HK-2 (cell line): ENCODE results near the gene ATP2B2.

Experiments
- DNase-seq: peaks from one replicate; pipeline ENCODE4 v3.0.0-alpha.2; 2018; ENCODE audit not compliant: unreplicated experiment

ATP2B2 gene

DNA sequence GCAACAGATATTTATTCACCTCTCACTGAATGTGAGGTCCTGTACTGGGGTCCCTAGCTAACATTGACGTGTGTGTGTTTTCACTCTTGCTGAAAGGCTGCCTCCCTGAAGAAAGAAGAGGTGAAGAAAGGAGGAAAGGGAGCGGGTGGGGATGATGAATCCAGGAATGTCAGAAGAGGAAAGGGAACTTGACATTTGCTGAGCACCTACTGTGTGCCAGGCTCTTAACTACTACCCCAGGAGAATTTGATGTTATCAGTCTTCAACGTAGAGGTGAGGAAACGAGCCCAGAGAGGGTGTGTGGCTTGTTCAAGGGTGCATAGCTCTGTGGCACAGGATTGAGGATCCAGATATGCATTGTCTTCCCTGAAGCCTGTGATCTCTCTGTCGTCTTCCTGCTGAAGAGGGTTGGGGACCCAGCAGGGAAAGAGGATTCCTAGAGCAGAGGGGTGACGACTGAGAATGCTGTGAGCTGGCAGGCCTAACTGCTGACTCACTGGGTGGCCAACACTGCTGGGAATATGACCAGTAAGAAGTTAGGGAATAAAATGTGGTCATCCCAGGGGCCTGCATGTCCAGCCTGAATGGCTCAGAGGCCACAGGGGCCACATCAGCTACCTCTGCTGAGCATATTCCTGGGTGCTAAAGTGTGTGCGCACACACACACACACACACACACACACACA lies 6.6 kb upstream of the ATP2B2 start:
- DNase-seq, result no peak

DNA sequence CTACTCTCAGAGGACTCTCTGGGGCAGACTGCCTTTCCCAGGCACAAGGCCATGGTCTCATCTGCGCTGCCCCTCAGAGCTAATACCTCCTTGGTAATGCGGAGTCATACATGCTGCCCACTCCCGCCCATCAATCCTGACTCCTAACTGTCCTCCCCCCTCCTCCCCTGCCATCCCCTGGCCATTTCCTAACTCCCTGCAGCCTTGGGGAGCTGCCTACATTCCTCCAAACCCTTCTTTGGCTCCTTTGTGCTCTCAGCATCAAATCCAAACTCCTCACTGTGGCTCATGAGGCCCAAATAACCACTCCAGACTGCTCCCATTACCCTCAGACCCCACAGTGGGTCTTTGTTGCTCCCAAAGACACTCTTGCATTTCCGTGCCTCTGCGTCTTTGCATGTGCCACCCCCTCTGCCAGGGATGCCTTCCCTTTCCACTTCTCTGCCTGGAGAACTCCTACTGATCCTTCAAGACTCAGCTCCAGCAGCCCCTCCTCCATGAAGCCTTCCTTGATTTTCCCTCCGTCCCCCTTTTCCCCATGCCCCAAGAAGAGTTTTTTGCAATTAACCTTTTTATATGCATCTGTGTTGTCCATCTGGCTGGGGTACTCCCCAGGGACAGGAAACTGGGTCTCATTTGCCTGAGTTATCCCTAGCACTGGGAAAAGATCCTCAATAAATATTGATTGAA lies 5.5 kb upstream of the ATP2B2 start:
- DNase-seq, result no peak

DNA sequence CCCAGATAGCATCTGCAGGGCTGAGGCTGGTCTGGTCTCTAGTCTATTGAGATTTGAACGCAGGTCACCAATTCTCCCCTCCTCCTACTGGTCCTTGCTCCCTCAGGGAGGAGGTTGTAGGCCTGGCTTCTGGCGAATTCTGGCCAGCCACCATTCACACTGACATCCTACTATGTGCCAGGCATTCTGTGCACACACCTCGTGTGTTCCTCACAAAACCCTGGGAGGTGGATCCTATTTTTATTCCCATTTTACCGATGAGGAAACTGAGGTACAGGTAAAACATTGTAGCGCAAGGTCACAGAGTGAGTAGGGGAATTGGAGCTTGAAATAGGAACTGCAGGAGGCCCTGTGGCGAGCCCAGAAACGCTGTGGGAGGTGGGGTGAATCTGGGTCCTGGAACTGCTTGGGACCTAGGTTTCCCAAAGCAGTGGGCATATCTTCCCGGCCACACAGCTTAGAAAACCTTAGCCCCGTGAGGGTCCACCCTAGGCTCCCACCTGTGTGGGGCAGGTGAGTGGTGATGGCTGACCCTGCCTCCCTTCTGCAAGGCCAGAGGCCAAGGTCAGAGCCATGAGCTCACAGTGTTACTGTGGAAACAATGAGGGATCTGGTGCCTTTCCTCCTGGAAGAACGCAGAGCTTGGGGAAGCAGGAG lies 4.8 kb upstream of the ATP2B2 start:
- no peak for DNase-seq

DNA sequence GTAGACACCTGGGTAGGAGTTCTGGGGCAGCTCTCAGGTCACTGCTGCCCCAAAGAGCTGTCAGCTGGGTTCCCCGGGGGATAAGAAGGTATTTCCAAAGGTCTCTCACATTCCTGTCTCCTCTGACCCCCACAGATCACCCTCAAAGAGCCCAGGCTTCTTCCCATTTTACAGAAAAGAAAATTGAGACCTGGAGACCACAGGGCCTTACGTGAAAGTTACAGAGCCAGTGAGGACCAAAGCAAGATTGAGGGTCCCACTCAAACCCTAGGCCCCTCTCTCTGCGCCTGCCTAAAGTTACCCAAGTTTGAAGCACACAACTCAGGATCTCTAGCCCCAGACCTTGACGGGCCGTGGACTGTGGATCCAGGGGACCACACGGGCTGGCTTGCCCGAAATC lies 3.9 kb upstream of the ATP2B2 start:
- no peak for DNase-seq

DNA sequence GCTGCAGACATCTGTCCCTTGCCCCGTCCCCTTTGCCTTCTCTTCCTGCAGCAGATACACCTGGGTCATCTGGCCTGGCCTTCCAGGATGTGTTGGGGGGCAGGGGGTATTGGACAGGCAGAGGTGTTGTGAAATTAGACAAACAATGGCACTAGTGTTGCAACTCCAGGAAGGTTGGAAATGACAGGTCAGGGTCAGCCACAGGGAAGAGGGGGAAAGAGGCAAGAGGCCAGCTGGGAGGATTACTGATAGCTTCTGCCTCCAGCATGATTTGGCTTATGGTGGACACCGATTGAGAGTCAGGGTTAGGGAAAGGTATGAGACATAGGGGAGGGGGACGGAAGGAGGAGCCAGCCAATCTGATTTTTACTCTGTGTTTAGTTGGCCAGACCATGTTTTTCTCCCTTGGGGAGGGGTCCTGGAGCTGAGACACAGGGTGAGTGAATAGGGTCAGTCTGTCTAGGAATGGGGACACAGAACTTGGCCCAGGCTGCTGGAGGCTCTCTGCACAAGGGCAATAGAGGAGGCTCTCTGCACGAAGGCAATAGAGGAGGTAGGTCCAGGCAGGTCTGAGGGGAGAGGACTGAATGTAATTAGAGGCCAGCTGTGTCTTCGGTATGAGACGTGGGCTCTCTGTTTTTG lies 3.4 kb upstream of the ATP2B2 start:
- DNase-seq, result no peak

DNA sequence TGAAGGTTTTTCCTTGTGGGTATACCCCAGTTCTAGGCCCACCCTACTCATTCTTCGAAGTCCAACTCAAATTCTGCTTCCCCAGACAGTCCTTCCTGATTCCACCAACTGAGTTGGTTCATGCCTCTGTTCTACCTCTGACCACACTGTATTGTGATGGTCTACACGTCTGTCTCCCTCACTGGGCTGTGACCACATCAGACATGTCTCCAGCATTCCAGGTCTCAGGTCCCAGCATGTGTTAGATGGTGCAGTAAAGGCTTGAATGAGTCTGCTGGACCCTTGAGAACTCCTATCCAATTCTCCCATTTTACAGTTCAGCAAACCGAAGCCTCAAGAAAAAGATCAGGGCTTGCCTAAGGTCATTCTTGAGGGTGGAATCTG lies 2.8 kb upstream of the ATP2B2 start:
- no peak for DNase-seq

DNA sequence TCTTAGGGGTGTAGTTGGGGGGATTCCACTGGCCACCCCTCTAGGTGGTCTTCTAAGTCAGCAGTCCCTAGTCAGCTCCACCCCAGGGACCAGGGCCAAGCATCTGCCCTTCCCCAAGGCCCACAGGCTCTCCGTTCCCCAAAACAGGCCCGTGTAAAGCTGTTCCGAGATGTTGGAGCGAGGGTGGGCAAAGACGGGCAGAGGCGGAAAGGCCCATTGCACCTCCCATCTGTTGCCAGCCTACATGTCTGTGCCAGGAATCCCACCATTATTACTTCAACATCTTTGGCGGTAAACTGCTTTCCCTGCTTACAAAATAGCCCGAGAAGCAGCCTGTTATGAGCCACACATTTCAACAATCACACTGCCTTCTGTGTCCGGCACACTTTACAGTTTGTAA lies 1.9 kb upstream of the ATP2B2 start:
- DNase-seq, result no peak

DNA sequence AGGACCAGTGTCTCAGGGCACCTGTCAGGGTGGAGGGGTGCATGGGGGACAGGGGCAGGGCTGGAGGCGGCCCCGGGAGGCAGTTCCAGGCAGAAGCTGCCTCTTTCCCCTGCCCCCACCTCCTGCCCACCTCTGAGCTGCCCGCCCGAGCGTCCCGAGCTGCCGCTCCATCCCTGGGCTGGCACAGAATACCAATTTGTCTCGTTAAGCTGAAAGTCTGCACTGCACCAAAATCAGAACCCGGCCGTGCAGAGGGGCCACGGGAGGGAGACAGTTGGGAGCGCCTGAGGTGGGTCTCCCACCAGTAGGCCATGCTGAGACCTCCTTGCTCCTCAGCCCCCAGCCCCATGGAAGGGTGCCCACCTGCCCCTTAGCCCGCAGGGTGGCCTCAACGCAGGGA lies 1.3 kb upstream of the ATP2B2 start:
- DNase-seq, result no peak

DNA sequence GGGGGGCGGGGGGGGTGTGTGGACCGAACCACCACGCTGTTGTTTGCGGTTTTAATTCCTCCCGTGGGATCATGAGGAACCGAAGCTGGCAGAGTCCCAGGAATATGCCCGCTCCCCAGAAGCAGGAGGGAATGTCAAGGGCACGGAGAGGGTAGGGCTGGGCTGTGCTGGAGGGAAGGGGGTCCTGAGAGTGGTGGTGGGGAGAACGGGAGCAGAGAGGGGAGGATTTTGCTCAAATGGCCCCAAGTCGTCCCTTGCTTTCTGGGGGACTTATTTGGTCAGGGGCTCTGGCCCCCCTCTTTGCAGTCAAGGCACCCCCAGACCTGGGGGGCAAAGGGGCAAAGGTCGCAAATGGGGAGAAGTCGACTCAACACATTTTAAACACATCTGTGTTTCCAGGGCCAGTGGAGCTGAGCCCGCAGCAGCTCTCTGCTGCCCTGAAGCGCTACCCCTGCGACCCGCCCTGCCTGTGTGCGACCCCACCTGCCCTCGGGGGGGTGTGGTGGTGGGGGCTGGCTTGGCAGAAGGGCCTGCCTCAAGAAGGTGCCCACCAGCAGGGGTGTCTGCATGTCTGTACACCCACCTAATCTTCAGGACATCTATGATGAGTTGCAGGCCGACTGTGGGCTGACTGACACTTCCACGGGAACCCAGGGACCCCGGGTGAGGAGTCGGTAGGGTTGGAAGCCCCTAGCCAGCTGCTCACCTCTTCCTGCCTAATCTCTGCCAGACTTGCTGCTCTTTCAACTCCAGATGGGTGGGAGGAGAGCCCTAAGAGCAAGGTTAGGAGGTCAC lies 602 bp upstream of the ATP2B2 start:
- no peak for DNase-seq

DNA sequence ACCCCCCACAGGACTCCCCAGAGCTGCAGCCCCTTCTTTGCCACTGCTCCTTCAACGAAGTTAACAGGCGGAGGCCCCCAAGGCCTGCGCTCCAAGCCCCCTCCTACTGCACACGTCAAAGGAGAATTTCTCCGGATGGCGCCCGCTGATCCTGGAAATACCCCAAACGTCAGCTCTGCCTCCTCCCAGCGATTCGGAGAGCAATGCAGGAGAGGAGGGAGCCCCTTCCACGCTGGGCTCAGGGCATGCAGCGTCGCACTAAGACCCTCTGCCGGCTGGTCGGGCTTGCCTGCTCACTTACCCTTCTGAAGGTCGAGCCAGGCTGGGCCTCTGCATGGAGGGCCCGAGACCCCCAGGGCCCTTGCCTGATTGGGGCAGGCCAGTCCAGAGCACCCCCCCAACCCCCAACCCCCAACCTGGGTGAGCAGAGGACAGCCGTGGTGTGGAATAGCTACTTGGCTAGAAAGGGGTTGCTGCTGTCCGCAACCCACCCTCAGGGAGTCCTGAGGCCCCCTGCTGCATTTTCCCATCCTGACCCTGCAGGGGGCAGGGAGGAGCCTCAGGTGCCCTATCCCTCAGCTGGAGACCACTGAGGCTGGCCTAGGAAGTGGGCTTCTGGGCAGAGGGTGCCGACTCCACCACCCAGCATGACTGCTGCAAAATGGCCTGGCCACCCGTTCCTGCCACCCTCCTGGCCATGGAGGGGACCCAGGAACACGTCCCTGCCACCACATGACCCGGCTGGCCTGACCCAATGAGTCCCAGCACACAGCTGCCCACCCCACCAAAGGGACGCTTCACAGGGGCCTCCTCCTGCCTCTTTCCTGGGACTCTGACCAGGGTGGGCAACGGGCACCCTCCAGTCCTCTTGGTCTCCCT lies 976 bp downstream of the ATP2B2 start:
- no peak for DNase-seq

DNA sequence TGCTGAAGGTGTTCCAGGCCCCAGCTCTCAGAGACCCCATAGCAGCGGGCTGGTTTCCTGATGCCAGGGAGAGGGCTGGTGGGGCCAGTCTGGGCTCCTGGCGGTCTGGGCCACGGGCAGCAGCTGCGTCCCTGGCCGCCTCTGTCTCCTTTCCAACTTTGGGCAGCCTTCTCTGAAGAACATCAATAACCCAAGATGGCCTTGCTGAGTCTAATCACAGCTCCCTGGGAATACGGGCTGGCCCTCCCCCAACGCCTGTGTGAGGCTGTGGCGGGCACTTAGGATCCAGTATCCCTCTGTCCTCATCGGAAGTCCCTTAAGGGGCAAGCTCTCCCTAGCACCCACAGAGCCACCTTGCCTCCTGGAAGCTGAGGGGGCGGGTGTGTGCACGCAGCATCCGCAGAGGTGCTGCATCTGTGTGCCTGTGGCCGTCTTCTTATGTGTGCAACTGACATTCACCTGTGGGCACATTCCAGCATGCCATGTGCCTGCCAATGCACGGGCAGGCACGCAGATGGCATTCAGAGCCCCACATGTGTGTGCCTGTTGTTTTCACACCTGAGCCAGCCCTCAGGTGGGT lies 2.1 kb downstream of the ATP2B2 start:
- DNase-seq, result no peak

DNA sequence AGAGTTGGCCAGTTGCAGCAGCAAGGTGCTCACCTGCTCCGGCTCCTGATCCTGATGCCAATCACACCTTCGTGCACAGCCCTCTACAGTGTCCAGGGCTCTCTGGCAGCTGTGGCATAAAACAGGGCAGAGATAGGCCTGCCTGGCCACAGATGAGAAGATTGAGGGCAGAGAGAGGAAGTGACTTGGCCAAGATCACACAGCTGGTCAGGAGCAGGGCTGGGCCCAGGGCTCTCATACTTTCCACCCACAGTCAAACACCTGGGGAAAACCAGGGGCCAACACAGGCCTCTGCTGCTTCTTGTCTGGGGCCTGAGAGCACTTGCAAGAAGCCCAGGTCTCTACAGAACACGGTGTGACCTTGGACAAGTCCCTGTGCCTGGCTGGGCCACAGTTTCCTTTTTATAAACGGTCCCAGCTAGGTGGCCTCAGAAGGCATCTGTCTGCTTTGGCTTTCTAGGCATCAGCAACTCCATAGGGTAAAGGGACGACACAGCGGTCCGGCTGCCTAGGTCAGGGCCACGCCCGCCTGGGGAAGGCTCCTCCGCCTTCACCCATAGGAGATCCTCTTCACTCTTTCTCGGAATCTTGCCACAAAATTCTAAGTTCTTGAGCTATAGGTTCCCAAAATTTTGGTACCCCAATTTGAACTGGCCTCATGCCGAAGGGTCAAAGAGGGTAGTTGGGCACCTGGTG lies 3.1 kb downstream of the ATP2B2 start:
- no peak for DNase-seq

DNA sequence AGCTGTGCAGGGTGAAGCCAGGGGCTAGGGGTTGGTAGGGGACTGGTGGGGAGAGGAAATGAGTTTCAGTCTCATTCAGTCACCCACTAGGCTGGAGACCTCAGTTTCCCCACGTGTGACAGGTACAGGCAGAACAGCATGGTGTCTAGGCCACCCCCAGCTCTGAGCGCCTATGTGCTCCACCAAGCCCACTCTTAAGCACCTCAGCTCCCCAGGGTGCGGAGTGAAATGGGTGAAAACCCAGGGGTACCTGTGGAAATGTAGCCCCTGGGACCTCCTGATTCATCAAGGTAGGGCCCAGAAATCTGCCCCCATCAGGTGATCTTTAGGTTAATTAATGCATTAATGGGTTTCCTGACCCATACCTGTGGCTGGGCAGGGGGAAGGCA lies 3.7 kb downstream of the ATP2B2 start:
- DNase-seq, result no peak

DNA sequence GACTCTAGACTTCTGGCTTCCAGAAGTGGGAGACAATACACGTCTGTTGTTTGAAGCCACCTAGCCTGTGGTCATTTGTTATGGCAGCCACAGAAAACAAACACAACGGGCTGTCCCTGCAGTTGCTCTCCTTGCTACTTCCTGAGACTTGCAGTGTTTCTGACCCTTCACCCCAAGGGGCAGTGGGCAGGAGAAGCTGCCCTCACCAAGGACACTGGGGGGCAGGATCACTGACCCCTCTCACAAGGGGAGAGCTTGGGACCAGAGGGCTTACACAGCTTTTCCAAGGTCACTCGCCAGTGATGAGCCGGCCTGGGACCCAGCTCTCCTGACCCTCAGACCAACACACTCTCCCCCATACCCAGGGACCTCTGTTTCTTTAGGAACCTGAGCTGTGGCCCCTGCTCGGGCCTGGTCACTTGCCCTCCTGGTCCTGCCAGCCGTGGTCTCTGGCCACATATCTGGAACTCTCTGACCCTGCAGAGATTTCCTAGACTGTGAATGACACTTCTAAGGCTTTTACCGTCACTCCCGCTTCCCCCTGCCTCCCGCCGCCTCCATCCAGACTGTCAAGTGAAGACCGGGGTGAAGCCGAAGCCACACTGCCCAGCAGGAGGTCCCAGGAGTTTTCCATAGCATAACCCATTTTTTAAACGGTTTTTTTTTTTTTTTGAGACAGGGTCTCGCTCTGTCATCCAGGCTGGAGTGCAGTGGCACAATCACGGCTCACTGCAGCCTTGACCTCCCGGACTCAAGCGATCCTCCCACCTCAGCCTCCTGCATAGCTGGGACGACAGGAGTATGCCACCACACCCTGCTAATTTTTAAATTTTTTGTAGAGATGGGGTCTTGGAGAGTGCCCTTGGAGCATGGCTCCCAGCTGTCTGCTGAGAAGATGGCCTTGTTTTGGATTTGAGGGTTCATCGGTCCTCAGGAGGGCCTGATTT lies 4.4 kb downstream of the ATP2B2 start:
- DNase-seq, result no peak

DNA sequence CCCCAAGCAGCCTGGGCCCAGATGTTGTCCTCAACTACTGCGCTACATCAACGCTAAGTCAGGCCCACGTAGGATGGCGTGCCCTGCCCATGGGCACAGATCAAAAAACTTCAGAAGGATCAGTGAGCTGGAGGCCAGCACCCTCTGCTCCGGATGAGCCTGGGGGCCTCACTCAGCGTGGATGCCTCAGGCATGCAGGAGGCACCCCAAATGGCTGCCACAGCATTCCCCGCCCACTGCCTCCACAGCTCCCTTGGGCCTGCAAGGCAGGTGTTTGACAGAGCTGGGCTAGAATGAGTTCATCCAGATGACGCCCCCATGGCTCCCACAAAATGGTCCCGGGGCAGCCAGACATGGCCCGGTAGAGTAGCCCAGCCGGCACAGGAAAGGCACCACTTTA lies 7.1 kb downstream of the ATP2B2 start:
- DNase-seq, result no peak

DNA sequence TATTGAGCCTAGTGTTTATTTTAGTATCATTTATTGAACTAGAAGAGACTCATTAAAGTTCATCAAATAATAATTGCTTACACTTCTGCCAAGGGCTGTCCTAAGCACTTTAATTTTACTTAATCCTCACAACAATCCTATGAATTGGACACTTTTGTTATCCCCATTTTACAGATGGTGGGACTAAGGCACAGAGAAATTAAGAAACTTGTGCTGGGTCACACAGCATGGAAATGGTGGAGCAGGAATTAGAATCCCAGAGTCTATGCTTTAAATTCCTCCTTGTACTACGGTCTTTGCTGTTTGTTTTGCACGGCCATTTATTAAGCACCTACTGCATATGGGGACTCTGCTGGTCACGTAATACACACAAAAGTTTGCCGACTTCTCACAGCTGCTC lies 7.9 kb downstream of the ATP2B2 start:
- no peak for DNase-seq

DNA sequence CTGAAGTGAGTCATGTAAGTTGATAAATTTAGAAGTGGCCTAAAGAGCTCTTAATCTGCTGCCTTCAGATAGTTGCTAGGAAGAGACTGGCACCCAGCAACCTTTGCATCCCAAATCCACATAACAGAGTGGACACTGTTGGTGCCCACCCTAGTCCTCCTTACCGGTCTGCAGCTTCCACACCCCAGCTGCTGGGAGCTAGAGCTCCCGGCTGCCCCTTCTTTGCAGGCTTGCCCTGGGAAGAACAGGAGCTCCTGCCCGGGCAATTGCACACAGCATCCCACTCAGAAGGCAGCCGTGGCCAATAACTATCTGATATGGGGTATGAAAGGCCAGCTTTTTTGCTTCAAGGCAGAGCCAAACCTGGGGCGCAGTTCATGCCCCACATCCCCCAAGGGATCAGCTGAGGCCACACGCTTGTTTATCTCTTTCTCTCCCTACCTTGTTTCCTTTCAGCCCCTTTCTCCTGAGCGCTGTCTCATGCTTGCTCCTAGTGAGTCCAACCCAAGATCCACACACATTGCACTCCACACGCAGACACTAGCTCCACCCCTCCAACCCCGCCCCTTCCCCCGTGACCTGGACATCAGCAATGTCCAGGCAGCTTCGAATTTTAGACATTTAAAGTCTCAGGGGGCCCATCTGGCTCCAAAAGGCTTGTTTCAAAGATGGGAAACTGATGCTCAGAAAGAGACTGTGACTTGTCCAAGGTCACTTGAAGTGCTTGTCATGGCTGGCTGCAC lies 9.1 kb downstream of the ATP2B2 start:
- DNase-seq, result no peak

DNA sequence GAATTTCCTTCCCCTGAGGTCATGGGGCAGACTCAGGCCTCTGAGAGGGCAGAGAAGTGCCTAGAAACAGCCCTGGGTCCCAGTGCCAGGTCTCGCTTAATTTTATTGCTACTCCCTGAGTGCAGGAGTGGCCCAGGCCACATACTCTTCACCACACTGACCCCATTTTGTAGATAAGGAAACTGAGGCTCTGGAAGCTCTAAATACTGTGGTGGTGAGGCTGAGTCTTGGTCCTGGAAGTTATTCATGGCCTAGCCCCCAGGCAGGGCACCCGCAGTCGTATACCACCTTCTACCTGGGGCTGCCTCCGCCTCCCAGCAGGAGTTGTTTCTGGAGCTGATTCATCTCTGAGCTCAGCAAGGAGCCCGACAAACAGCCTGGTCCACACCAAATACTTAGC lies 9.8 kb downstream of the ATP2B2 start:
- DNase-seq, result no peak
